Gastroesophageal sphincter (tissue), 3 donors: ENCODE data around the gene ZNF503.
A peak's percentile ranks its signal among the peaks of the same experiment; 100 is the strongest.

ENCODE experiments used
- EP300 ChIP-seq: sonication (generic); formaldehyde crosslinking; IDR thresholded peaks from one replicate; pipeline ENCODE4 v1.6.1; 2017; ENCODE audit warnings: antibody characterized with exemption, mild to moderate bottlenecking
- POLR2A ChIP-seq, 2 donors: fragments of 450-650 bp; IDR thresholded peaks; one replicate each; pipeline ENCODE4 v1.6.1; 2017; ENCODE audit warnings: antibody characterized with exemption in 2 of 2, mild to moderate bottlenecking in 2 of 2, moderate library complexity in 1 of 2
- POLR2AphosphoS5 ChIP-seq: sonication (generic); formaldehyde crosslinking; IDR thresholded peaks from one replicate; pipeline ENCODE4 v1.6.1; 2017; ENCODE audit warnings: antibody characterized with exemption
- TF ChIP-seq, protein P1 (sequence below), 4 experiments: fragments of 200-600 bp in 2 of 4; fragments of 450-650 bp in 2 of 4; sonication (generic) in 1 of 4; IDR thresholded peaks; one replicate each; pipeline ENCODE4 v1.5.1; 2017 to 2019; ENCODE audit warnings: antibody characterized with exemption in 4 of 4, mild to moderate bottlenecking in 2 of 4, moderate library complexity in 2 of 4

DNA sequence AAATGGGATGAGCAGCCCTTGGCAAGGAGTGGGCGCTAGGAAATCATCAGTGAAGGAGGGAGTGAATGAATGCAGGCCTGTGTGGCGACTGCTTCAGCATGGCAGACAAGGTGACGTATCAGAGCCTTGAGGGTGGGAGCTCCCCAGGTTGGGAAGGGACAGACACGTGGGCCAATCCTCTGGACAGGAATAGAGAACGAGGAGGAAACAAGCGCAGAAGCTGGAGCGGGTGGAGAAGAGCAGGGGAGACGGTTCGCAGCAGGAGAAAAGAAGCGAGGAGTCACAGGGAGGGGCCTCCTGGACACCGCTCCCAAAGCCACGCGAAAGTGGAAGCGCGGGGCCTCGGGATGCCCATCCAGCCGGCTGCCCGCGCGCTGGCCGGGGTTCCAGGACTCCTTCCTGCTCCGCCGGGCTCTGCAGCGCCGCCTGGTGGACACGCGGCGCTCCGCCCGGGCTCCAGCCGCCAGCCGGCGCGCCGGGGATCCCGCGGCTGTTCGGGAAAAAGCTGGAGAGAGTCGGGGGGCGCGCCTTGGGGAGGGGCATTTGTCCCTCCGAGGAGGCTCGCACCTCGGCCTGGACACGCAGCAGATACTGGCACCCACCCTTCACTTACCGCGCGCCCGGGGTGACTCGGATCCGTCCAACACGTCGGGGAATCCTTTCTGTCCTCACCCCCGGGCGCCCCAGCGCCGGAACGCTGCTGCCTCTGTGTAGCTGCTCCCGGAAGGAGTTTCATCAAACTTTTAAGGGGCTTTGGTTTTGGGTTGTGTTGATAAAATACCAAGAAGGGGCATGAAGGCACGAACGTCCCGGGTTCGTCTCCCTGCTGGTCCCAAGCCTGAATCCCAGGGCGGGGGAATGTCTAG is 6.3 kb downstream of the ZNF503 start:
- TF ChIP-seq EP300 (no peak), POLR2A (IDR thresholded peaks at IDR 0.05) (peak in 1 of 2 donors; percentile 19), POLR2AphosphoS5 (no peak)
- TF ChIP-seq, protein P1, sequence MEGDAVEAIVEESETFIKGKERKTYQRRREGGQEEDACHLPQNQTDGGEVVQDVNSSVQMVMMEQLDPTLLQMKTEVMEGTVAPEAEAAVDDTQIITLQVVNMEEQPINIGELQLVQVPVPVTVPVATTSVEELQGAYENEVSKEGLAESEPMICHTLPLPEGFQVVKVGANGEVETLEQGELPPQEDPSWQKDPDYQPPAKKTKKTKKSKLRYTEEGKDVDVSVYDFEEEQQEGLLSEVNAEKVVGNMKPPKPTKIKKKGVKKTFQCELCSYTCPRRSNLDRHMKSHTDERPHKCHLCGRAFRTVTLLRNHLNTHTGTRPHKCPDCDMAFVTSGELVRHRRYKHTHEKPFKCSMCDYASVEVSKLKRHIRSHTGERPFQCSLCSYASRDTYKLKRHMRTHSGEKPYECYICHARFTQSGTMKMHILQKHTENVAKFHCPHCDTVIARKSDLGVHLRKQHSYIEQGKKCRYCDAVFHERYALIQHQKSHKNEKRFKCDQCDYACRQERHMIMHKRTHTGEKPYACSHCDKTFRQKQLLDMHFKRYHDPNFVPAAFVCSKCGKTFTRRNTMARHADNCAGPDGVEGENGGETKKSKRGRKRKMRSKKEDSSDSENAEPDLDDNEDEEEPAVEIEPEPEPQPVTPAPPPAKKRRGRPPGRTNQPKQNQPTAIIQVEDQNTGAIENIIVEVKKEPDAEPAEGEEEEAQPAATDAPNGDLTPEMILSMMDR (IDR thresholded peaks at IDR 0.05): peak; percentile 98 to 100 (median 99)
